HCT116 (cell line): ENCODE data around the gene TBXA2R. TPM values are rescaled to one million over a fixed set of nuclear protein-coding genes. Genes with fewer than 3 reads are reported as not detected.

Source experiments
- ATAC-seq: fragments of 200-7000 bp; cut with Tn5 transposase; 2 replicates; pipeline ENCODE4 v1.9.1; 2020; ENCODE audit warnings: mild to moderate bottlenecking, moderate library complexity
- BruUV-seq: library from RNA; stranded (reverse); fragments of 400-500 nt; replicated peaks from 2 replicates; lab custom pipeline; 2021; lab: Mats Ljungman, UMichigan
- CTCF ChIA-PET: fragments of 300-600 bp; sonication (Branson Sonifier 250); formaldehyde crosslinking; loops from one replicate; lab custom pipeline; 2021; ENCODE audit warnings: antibody characterized with exemption; lab: Charles Lee
- POLR2A ChIA-PET: fragments of 300-600, 350-600 bp; sonication (Branson Sonifier 250); formaldehyde crosslinking; loops from one replicate; lab custom pipeline; 2021; ENCODE audit warnings: antibody characterized with exemption; lab: Charles Lee
- RAD21 ChIA-PET, 2 experiments: fragments of 300-600 bp; sonication (Branson Sonifier 250); formaldehyde crosslinking; loops; one replicate each; lab custom pipeline; 2023; ENCODE audit warnings: low total read pairs in 2 of 2; ENCODE audit not compliant: uncharacterized antibody in 2 of 2, unreplicated experiment in 2 of 2, low non-redundant PET in 1 of 2; lab: Charles Lee
- DNase-seq: peaks from one replicate; pipeline ENCODE4 v3.0.0-alpha.2; 2010; ENCODE audit warnings: low read depth, low spot score
- H2AFZ ChIP-seq: fragments of 200-600 bp; shearing (Covaris generic), sonication (generic); 2 replicates; pipeline ENCODE4 v1.6.1; 2017; ENCODE audit warnings: low read depth, mixed run types, mixed read lengths, antibody characterized with exemption, low read length; ENCODE audit not compliant: poor library complexity, severe bottlenecking
- H3K27ac ChIP-seq: 2 replicates; pipeline ENCODE4 v1.5.1; 2012; ENCODE audit warnings: low read depth, low read length
- H3K27me3 ChIP-seq: fragments of 200-600 bp; sonication (generic); 2 replicates; pipeline ENCODE4 v1.6.1; 2016; ENCODE audit warnings: mixed run types, low read length, mixed read lengths; ENCODE audit not compliant: insufficient read depth
- H3K36me3 ChIP-seq, 2 experiments: fragments of 200-500 bp in 1 of 2; fragments of 200-600 bp in 1 of 2; sonication (Bioruptor generic) in 1 of 2; sonication (generic) in 1 of 2; 2 replicates each; pipeline versions ENCODE4 v1.5.1 to v1.6.1; 2014 to 2016; ENCODE audit warnings: low read length in 2 of 2, inconsistent platforms in 1 of 2, mixed read lengths in 1 of 2, mixed run types in 1 of 2; ENCODE audit not compliant: insufficient read depth in 2 of 2, control insufficient read depth in 1 of 2
- H3K4me1 ChIP-seq, 2 experiments: fragments of 200-600 bp in 1 of 2; sonication (generic) in 1 of 2; 2 replicates each; pipeline versions ENCODE4 v1.5.1 to v1.6.1; 2012 to 2017; ENCODE audit warnings: low read length in 2 of 2, inconsistent platforms in 1 of 2, mild to moderate bottlenecking in 1 of 2, mixed read lengths in 1 of 2, mixed run types in 1 of 2, moderate library complexity in 1 of 2; ENCODE audit not compliant: insufficient read depth in 2 of 2, control insufficient read depth in 1 of 2
- H3K4me2 ChIP-seq: fragments of 200-600 bp; sonication (generic); 2 replicates; pipeline ENCODE4 v1.6.1; 2017; ENCODE audit warnings: mixed run types, low read length, mixed read lengths
- H3K4me3 ChIP-seq, 2 experiments: fragments of 200-600 bp in 1 of 2; sonication (generic) in 1 of 2; replicated peaks in 1 of 2; 2 replicates each; pipeline ENCODE4 v1.5.1; 2011 to 2016; ENCODE audit warnings: low read length in 2 of 2, control low read depth in 1 of 2, low read depth in 1 of 2, mild to moderate bottlenecking in 1 of 2, mixed read lengths in 1 of 2, mixed run types in 1 of 2
- H3K79me2 ChIP-seq: fragments of 200-600 bp; sonication (generic); 2 replicates; pipeline ENCODE4 v1.6.1; 2017; ENCODE audit warnings: mild to moderate bottlenecking, mixed run types, low read length, moderate library complexity, mixed read lengths; ENCODE audit not compliant: insufficient read depth
- H3K9ac ChIP-seq: fragments of 200-600 bp; sonication (generic); 2 replicates; pipeline ENCODE4 v1.6.1; 2016; ENCODE audit warnings: low read length, mixed read lengths
- H3K9me2 ChIP-seq: fragments of 200-600 bp; sonication (generic), shearing (Covaris generic); 2 replicates; pipeline ENCODE4 v1.6.1; 2017; ENCODE audit warnings: mixed run types, mild to moderate bottlenecking, moderate library complexity; ENCODE audit not compliant: insufficient read depth
- H3K9me3 ChIP-seq, 2 experiments: fragments of 200-500 bp in 1 of 2; fragments of 200-600 bp in 1 of 2; sonication (Bioruptor generic) in 1 of 2; sonication (generic) in 1 of 2; 2 replicates each; pipeline ENCODE4 v1.6.1; 2014 to 2017; ENCODE audit warnings: low read length in 2 of 2, mixed read lengths in 2 of 2, inconsistent platforms in 1 of 2, low read depth in 1 of 2, mild to moderate bottlenecking in 1 of 2, mixed run types in 1 of 2, moderate library complexity in 1 of 2; ENCODE audit not compliant: control insufficient read depth in 1 of 2, insufficient read depth in 1 of 2
- H4K20me1 ChIP-seq: fragments of 200-600 bp; sonication (generic), shearing (Covaris generic); 2 replicates; pipeline ENCODE4 v1.6.1; 2017; ENCODE audit warnings: mixed run types, mild to moderate bottlenecking, moderate library complexity; ENCODE audit not compliant: insufficient read depth
- ATF3 ChIP-seq: IDR thresholded peaks from 2 replicates; pipeline ENCODE4 v1.6.1; 2012
- CBX3 ChIP-seq: IDR thresholded peaks from 2 replicates; pipeline ENCODE4 v1.6.1; 2012; ENCODE audit warnings: low read depth
- EGR1 ChIP-seq: IDR thresholded peaks from 2 replicates; pipeline ENCODE4 v1.6.1; 2012; ENCODE audit warnings: low read depth
- ELF1 ChIP-seq: IDR thresholded peaks from 2 replicates; pipeline ENCODE4 v1.6.1; 2012; ENCODE audit warnings: low read depth, borderline replicate concordance
- EZH2 ChIP-seq: fragments of 200-600 bp; sonication (generic); IDR thresholded peaks from 2 replicates; pipeline ENCODE4 v1.6.1; 2017; ENCODE audit warnings: antibody characterized with exemption, mixed run types
- EZH2phosphoT487 ChIP-seq: fragments of 200-600 bp; IDR thresholded peaks from 2 replicates; pipeline ENCODE4 v1.6.1; 2018; ENCODE audit warnings: antibody characterized with exemption, borderline replicate concordance
- FOSL1 ChIP-seq: IDR thresholded peaks from 2 replicates; pipeline ENCODE4 v1.6.1; 2012; ENCODE audit warnings: low read depth
- MAX ChIP-seq: IDR thresholded peaks from 2 replicates; pipeline ENCODE4 v1.6.1; 2012
- POLR2AphosphoS5 ChIP-seq: IDR thresholded peaks from 2 replicates; pipeline ENCODE4 v1.6.1; 2011; ENCODE audit warnings: mild to moderate bottlenecking, low read depth, low read length, moderate library complexity
- REST ChIP-seq: IDR thresholded peaks from 2 replicates; pipeline ENCODE4 v1.6.1; 2012; ENCODE audit warnings: low read depth
- SP1 ChIP-seq: IDR thresholded peaks from 2 replicates; pipeline ENCODE4 v1.6.1; 2012; ENCODE audit warnings: low read depth
- SRF ChIP-seq: IDR thresholded peaks from 2 replicates; pipeline ENCODE4 v1.6.1; 2012; ENCODE audit warnings: low read depth
- intact Hi-C: fragments of 100-400 bp; cut with micrococcal nuclease; formaldehyde crosslinking; loops from 2 replicates; pipeline ENCODE4 v1.10.0; 2022
- total RNA-seq: library from RNA; stranded (reverse); gene quantifications from one replicate; pipeline ENCODE4 v1.2.1, GENCODE V29; 2021; ENCODE audit not compliant: unreplicated experiment

Gene TBXA2R
- total RNA-seq, 1 experiment from 2014 or later, result 2.3 TPM

DNA sequence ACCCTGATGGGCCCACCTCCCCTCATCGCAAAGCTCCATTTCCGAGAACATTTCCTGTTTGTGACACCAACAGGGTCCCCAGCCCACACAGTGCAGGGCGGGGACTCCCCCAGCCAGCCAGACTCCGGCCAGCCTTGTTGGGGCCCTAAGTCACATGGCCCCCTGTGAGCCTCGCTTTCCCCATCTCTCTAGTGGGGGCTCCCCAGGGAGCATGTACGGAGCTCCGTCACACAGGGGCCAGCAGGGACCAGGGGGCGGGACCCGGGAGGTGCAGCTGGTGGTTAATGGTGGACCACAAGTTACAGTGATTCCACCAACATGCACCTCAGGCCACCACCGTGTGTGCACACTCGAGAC, 1.7 kb downstream of the TBXA2R start:
- H3K9ac ChIP-seq, result no peak overlapping the region
- CTCF ChIA-PET, result no interaction called here
- H3K4me2 ChIP-seq, result no peak overlapping the region
- ATAC-seq, result no peak
- POLR2A ChIA-PET, result no interaction called here
- H3K79me2 ChIP-seq, result no peaks in the 10 kb centered on the region
- RAD21 ChIA-PET, result no interaction called here
- no peaks in the 10 kb centered on the region for H4K20me1 ChIP-seq
- no peak for DNase-seq
- TF ChIP-seq CBX3 (no peak), MAX (no peak), FOSL1 (no peak), ATF3 (no peak), EZH2phosphoT487 (no peak), POLR2AphosphoS5 (no peak), SP1 (no peak), ELF1 (no peak), EZH2 (no peak), EGR1 (no peak), SRF (no peak), REST (no peak)
- peaks cover 13 to 28% of the 10 kb centered on the region in 2 experiments for H3K4me1 ChIP-seq
- no TSS peak for BruUV-seq
- no peaks in the 10 kb centered on the region for H3K36me3 ChIP-seq
- no peaks in the 10 kb centered on the region for H3K9me2 ChIP-seq
- no peaks in the 10 kb centered on the region for H3K27me3 ChIP-seq
- no peak overlapping the region for H3K27ac ChIP-seq
- no peak overlapping the region for H3K4me3 ChIP-seq
- H2AFZ ChIP-seq, result no peak overlapping the region
- intact Hi-C loops, result no loop called here
- H3K9me3 ChIP-seq, result no peaks in the 10 kb centered on the region
